Muscle layer of colon (tissue), 2 donors: ENCODE results near the gene PAX2.
A peak's percentile ranks its signal among the peaks of the same experiment; 100 is the strongest.

ENCODE experiments used
- H3K27ac ChIP-seq: one replicate; pipeline ENCODE4 v1.7.0; 2013; ENCODE audit warnings: low read depth, mild to moderate bottlenecking, low read length, moderate library complexity
- H3K27me3 ChIP-seq, 2 donors: one replicate each; pipeline ENCODE4 v1.7.0; 2013; ENCODE audit warnings: low read length in 2 of 2, mild to moderate bottlenecking in 2 of 2; ENCODE audit not compliant: insufficient read depth in 2 of 2, control insufficient read depth in 1 of 2
- H3K36me3 ChIP-seq: one replicate; pipeline ENCODE4 v1.7.0; 2013; ENCODE audit warnings: mild to moderate bottlenecking, low read length; ENCODE audit not compliant: insufficient read depth
- H3K4me1 ChIP-seq: one replicate; pipeline ENCODE4 v1.7.0; 2013; ENCODE audit warnings: mild to moderate bottlenecking, low read length; ENCODE audit not compliant: insufficient read depth
- H3K4me3 ChIP-seq, 2 donors: one replicate each; pipeline ENCODE4 v1.7.0; 2013; ENCODE audit warnings: low read length in 2 of 2, low read depth in 1 of 2, mild to moderate bottlenecking in 1 of 2, moderate library complexity in 1 of 2
- H3K9ac ChIP-seq: one replicate; pipeline ENCODE4 v1.7.0; 2013; ENCODE audit warnings: low read length
- H3K9me3 ChIP-seq: one replicate; pipeline ENCODE4 v1.7.0; 2013; ENCODE audit warnings: mild to moderate bottlenecking, low read length
- donor health status: abdominal sarcoma.
- donor health status: Adenocarcinoma of cecum.

PAX2 gene

DNA sequence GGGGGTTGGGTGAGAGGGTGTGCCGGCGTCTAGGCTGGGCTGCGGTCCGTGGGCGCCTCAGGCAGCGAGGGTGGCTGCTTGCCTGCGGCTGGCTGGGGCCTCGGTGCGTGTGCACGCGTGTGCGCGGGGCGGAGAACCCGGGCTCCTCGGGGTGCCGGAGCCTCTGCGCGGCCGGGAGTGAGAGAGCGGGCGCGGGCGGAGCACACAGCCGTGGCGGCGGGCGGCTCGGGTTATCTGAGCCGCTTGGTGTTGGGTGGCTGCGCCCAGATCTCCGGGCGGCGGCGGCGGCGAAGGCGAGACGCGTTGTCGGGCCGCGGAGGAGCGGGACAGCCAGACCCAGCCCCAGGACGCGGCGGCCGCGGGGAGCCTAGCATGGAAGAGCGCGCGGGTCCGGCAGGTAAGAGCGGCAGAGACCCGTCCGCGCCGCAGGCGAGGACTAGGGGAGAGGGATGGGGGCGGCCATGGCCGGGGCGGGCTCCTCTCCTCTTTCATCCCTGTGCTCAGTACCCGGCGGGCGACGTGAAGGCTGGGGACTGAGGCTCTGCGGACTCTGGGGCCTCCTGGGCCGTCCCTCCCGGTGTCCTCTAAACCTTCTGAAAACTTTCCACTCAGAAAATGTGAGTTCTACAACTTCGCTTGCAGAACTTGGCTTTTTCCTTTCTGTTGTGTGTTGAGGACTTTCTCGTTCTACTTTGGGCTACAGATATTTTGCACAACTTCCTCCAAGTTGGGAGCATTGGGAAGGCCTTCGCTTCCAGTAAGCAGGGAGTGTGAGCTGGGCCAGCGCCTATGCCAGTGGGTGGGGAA lies 9.8 kb upstream of the PAX2 start:
- Histone ChIP-seq H3K27ac (no peak overlapping the region), H3K27me3 (peaks cover 80 to 97% of the 10 kb centered on the region in 2 donors), H3K9me3 (no peaks in the 10 kb centered on the region), H3K9ac (no peak overlapping the region), H3K4me1 (peaks cover 9% of the 10 kb centered on the region), H3K36me3 (no peaks in the 10 kb centered on the region), H3K4me3 (no peak overlapping the region)

DNA sequence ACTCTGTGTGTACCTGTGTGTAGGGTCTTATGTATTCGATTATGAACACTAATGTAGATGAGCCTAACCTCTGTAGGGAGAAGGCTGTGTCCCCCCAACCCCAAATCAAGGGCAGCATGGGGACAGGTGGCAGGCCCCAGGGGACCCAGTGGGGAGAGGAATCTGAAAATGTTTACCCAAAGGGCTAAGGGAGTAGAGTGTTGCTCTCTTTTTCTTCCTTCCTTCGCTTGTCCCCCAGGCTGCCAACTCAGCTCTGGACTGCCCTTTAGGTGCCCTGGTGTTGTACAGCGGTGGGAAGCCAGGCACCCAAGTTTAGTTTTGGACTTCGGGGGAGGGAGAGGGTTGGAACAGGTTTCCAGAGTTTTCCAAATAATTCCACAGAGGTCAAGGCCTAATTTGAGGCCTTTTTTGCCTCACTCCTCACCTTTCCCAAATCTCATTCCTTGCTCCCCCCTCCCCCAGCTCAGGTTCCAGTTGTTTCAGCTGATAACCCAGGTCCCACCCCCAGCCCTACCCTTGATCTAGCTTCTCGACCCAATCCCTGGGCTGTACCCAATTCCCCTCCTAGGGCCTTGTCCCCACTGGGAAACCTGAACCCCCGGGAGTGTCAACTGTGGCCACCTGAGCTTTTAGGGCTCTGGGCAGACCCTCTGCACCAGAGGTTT lies 9.1 kb upstream of the PAX2 start:
- no peak overlapping the region for H3K9ac ChIP-seq
- H3K4me3 ChIP-seq: no peak overlapping the region
- H3K27me3 ChIP-seq: peaks cover 85 to 97% of the 10 kb centered on the region in 2 donors
- H3K9me3 ChIP-seq: no peaks in the 10 kb centered on the region
- no peak overlapping the region for H3K27ac ChIP-seq
- no peaks in the 10 kb centered on the region for H3K36me3 ChIP-seq
- peaks cover 9% of the 10 kb centered on the region for H3K4me1 ChIP-seq

DNA sequence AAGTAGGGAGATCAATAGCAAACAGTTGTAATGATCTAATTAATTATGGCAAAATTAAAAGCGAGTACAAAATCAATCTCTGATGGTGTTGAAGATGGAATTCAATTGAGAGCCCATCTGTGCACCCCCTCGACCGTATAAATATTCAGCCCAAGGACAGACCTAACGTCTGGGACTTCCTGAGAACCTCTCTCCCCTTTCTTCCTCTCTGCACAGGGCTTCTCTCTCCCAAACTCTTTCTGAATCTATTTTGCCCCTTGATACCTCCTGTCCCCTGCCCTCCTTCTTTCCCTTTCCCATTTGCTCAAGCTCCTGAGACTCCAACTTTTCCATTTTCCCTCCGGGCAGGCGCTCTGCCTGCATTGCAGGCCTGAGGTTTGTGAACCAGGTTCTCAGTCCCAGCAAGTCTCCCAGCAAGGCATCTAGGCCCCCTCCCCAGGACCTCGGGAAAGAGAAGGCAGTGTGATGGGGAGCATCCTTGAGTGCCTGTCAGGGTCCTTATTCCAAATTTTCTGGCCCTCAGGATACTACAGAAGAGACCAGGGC lies 8.5 kb upstream of the PAX2 start:
- Histone ChIP-seq H3K9me3 (no peaks in the 10 kb centered on the region), H3K36me3 (no peaks in the 10 kb centered on the region), H3K27me3 (peaks cover 85 to 97% of the 10 kb centered on the region in 2 donors), H3K4me3 (no peak overlapping the region), H3K9ac (no peak overlapping the region), H3K27ac (no peak overlapping the region), H3K4me1 (peaks cover 9% of the 10 kb centered on the region)

DNA sequence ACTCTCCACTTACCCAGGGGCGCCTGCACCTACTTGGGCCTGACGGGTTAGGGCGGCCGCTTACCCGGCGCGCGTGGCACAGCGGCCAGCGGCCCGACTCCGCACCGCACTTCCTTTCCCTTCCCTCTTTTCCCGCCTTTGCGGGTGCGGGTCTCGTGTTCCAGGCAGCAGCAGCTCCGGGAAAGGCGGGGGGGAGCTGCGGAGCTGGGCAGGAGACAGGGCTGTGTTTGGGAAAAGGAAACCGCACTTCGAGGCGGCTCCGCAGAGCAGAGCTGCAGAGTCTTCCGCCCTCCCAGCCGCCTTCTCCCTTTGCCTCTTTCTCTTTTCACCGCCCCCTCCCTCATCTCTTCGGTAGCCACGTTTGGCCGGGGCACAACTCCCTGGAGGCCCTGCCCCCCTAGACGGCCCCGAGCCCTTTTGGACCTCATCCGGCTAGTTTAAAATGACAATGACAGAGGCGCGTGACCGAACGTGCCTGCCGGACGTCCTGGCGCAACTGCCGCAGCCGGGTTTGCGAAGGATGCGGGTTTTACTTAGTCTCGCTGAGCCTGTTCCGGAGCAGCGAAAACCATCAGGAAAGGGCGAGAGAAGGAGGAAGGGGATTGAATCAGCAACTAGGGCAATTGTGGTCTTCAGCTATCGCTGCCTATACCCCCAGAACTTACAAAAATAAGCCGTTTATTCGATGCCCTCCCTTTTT lies 7.9 kb upstream of the PAX2 start:
- Histone ChIP-seq H3K27ac (no peak overlapping the region), H3K36me3 (no peaks in the 10 kb centered on the region), H3K27me3 (peaks cover 85 to 97% of the 10 kb centered on the region in 2 donors), H3K4me3 (peak overlapping the region in 1 of 2 donors; percentile 11), H3K4me1 (peaks cover 9% of the 10 kb centered on the region), H3K9ac (no peak overlapping the region), H3K9me3 (no peaks in the 10 kb centered on the region)

DNA sequence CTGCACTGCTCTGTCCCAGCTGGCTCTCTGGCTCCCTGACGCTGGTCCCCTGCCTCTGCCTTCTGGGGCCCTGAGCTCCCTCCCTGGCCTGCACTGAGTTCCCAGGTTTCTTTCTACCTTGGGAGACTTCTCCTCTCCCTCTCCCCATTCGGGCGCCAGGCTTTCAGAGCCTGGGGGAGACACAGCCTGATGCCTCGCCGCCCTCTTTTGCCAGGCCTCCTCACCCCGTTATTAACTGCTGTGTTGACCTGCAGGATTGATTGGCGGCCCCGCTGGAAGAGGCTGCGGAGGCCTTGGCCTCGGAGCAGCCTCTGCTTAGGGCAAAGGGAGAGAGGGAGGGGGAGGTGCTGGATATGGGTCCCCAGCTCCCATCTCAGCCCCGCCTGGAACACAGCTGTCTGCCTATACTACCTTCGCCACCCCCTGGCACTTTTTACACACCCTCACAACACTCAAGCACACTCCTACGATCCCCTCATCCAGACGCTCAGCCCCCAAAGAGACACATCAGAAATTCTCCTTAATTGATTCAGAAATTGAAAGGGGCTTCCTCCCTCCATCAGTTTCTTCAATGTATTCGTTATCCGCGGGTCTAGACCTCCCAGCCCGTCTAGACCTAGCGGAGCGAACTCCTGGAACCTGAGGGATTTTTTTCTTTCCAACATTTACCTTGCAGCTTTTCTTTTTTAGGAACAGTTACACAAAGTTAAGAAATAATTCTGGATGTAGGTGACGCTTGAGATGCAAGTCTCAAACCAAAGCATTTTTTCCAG lies 7.1 kb upstream of the PAX2 start:
- H3K9me3 ChIP-seq: no peaks in the 10 kb centered on the region
- no peak overlapping the region for H3K4me3 ChIP-seq
- H3K9ac ChIP-seq: no peak overlapping the region
- H3K36me3 ChIP-seq: no peaks in the 10 kb centered on the region
- H3K27ac ChIP-seq: no peak overlapping the region
- H3K4me1 ChIP-seq: peaks cover 9% of the 10 kb centered on the region
- H3K27me3 ChIP-seq: peaks cover 83 to 99% of the 10 kb centered on the region in 2 donors

DNA sequence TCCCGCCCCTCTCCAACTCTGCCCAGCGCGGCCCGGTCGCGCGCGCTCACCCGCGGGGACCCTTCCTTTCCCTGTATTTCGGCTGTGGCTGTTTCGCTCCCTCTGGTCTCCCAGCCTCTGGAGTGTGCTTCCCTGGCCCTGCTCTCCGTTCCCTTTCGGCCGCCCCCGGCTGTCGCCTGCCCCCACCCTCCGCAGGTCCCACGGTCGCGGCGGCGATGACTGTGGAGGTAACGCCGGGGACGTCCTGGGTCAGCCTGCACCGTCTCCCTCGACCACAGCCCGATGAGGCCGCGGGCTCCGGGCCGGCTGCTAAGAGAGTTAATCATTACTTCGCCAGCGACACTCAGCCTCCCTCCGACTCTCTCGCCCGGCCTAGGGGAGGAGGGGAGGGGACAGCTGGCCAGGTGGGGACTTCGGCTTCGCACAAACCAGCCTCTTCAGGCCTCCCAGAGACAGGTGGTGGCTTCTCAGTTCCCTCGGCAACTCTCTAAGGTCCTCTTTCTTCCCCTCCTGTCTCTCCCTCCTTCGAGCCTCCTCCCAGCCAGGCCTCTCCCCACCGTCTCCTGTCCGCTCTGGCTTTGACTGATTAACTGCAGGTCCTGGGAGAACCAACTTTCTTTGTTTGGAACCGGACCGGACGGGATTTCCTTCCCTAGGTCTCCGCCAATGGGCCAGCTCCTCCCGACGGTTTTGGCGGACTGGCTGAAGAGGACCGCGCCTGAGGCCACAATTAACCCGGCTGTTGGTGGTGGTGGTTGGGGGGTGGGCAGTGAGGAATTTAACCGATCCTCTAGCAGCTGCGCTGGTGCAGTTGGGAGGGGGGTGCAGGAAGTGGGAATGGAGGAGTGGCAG lies 5.6 kb upstream of the PAX2 start:
- H3K4me1 ChIP-seq: peaks cover 21% of the 10 kb centered on the region
- H3K27ac ChIP-seq: no peak overlapping the region
- H3K9me3 ChIP-seq: no peaks in the 10 kb centered on the region
- no peaks in the 10 kb centered on the region for H3K36me3 ChIP-seq
- no peak overlapping the region for H3K9ac ChIP-seq
- no peak overlapping the region for H3K4me3 ChIP-seq
- H3K27me3 ChIP-seq: peaks cover 86 to 100% of the 10 kb centered on the region in 2 donors

DNA sequence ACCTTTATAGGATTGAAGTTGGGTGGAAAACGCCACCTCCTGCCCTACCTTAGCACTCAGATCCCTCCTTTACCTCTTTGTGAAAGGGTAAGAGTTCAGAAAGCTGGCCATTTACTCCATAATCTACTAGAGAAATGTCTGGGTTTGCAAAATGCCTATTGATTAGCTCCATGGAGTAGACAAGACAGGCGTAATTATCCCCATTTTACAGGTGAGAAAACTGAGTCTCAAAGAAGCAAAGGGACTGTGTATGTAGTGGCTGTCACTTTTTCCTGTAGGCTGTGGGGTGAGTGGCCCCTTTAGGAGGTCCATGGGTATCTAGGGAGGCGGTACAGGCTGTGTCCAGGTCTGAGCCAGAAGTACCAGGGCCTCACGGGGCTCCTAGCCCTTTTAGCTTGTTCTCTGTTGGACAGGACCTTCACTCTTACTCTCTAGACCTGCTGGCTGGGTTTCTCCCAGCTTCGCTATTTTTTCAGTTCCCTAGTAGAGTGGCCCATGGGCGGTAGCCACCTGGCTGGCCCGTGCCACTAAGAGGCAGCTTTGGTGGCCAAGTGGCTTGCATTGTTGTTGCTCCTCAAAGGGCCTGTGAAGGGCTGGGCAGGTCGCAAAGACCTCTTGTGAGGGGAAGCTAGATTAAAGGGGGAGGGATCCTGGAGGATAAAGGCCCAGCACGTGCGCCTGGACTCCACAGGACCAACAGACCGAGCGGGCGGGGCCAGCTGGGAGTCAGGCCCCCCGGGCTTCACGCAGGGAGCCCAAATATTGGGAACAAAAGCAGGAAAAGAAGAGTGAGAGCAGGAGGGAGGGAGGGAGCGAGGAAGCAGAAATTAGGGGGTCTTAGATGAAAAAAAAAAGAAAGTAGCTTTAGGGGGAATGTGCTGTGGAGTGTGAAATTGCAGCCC lies 4.7 kb upstream of the PAX2 start:
- Histone ChIP-seq H3K9ac (no peak overlapping the region), H3K27me3 (peaks cover 85 to 99% of the 10 kb centered on the region in 2 donors), H3K4me3 (no peak overlapping the region), H3K9me3 (no peaks in the 10 kb centered on the region), H3K27ac (no peak overlapping the region), H3K4me1 (peaks cover 21% of the 10 kb centered on the region), H3K36me3 (no peaks in the 10 kb centered on the region)

DNA sequence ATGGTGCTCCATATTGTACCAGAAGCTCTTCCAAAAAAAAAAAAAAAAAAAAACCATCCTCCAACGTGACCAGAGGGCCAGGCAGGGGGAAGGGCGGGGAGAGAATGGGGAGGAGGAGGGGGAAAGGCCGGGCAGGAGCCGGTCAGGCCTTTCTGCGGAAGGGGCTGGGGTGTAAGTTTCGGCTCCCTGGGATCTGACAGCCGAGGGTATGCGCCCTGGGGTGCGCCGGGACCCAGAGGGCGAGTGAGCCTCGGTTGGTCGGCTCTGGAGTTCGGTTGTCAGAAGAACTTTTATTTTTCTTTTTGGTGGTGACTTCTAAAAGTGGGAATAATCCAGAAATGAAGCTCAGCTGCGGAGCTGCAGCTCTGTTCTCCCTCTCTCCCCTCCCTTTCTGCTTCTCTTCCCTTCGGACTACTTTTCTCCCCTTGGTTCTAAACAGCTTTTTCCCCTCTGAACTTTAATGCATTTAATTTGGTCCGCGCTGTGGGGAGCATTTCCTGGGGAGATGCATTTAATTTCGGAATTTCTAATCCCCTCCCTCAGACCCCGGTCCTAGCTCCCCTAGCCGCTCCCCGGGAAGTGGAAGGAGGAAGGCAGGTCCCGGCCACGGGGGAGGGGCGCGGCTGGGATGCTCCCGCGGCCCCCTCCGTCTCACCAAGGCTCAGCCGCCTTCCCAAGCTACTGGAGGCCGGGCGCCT lies 3.9 kb upstream of the PAX2 start:
- Histone ChIP-seq H3K4me3 (no peak overlapping the region), H3K9ac (no peak overlapping the region), H3K9me3 (no peaks in the 10 kb centered on the region), H3K4me1 (peaks cover 21% of the 10 kb centered on the region), H3K27ac (no peak overlapping the region), H3K36me3 (no peaks in the 10 kb centered on the region), H3K27me3 (peaks cover 84 to 99% of the 10 kb centered on the region in 2 donors)

DNA sequence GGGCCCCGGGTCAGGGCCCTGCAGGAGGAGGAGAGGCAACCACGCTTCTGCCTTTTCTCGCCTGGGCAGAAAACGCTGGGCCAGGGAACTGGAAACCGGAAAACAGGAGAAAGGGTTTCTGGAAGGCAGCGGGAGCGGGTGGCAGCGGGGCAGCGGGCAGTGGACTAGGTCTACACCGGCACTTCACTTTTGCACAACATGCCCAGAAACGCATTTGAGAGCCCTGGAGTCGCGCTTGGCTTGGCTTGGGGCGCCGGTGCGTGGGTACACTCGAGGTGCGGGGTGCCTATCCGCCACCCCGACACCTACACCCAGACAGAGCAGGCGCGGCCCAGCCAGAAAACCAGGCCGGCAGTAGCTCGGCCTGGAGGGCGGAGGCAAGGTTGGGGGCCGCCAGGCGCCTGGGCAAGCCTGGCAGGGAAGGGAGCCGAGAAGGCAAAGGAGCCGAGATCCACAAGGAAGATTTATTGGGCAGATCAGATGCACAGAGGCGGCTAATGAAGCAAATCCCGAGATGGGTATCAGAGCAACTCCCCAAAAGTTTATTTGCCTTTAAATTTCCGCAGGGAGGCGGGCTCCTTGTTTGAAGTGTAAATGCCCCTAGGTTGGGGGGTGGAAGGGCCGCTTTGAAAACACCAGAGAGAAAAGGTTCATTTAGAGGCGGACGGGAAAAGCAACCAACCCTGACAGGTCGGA lies 3.2 kb upstream of the PAX2 start:
- no peak overlapping the region for H3K4me3 ChIP-seq
- H3K9me3 ChIP-seq: no peaks in the 10 kb centered on the region
- H3K27ac ChIP-seq: no peak overlapping the region
- peaks cover 84 to 99% of the 10 kb centered on the region in 2 donors for H3K27me3 ChIP-seq
- H3K4me1 ChIP-seq: peaks cover 20% of the 10 kb centered on the region
- H3K36me3 ChIP-seq: no peaks in the 10 kb centered on the region
- no peak overlapping the region for H3K9ac ChIP-seq
